Lower leg skin (tissue), 3 donors: ENCODE data around the gene TAGLN.

ENCODE experiments used
- POLR2A ChIP-seq, 2 donors: fragments of 450-650 bp; IDR thresholded peaks; one replicate each; pipeline ENCODE4 v1.6.1; 2016 to 2017; ENCODE audit warnings: antibody characterized with exemption in 2 of 2, mild to moderate bottlenecking in 1 of 2, moderate library complexity in 1 of 2
- TF ChIP-seq, protein P1 (sequence below), 3 donors: fragments of 450-650 bp; IDR thresholded peaks; one replicate each; pipeline ENCODE4 v1.5.1; 2016; ENCODE audit warnings: antibody characterized with exemption in 3 of 3, mild to moderate bottlenecking in 3 of 3, moderate library complexity in 2 of 3

DNA sequence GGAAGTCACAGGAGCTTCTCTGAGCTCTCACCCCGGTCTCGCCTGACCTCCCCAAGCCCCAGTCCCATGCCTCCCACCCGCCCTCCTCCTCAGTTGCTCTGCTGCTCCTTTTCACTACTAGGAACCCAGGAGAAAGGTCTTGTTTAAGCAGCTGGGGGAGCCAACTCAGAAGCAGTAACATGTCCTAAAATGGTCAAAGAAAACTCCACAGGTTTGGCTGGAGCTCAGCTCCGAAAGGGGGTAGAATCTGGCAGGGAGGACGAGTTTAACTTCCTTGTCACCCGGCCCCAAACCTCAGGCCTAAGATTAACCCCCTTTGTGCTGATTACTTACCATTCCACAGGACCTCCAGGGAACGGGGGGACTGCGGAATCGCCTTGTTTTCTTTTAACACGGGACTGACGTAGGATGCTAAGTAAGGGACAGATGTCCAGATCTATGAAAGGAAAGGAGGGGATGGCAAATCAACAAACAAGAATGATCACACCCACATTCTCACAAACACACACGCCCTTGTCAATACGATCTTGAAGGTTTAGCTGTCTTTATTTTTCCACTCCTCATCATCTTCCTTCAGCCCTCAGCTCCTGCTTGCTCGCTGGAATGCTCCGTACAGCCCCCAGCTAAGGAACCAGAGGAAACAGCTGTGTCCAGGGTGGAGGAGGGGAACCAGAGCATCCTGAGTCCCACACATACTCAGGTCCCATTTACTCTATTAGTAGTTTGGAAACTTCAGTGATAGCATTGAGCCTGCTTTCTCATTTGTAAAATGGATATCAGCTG is 19.2 kb downstream of the TAGLN start:
- TF ChIP-seq, protein P1, sequence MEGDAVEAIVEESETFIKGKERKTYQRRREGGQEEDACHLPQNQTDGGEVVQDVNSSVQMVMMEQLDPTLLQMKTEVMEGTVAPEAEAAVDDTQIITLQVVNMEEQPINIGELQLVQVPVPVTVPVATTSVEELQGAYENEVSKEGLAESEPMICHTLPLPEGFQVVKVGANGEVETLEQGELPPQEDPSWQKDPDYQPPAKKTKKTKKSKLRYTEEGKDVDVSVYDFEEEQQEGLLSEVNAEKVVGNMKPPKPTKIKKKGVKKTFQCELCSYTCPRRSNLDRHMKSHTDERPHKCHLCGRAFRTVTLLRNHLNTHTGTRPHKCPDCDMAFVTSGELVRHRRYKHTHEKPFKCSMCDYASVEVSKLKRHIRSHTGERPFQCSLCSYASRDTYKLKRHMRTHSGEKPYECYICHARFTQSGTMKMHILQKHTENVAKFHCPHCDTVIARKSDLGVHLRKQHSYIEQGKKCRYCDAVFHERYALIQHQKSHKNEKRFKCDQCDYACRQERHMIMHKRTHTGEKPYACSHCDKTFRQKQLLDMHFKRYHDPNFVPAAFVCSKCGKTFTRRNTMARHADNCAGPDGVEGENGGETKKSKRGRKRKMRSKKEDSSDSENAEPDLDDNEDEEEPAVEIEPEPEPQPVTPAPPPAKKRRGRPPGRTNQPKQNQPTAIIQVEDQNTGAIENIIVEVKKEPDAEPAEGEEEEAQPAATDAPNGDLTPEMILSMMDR (IDR thresholded peaks at IDR 0.05): no peak
- TF ChIP-seq POLR2A (IDR thresholded peaks at IDR 0.05): no peak
